Measurements from ENCODE around the gene SFXN3. TPM values are rescaled to one million over a fixed set of nuclear protein-coding genes. Genes with fewer than 3 reads are reported as not detected.

Gene SFXN3
- total and polyA plus RNA-seq, 2 of the 13 experiments (the other 11 are each of a cell fraction or from before 2014, with no cell fraction given): 16.8 to 71.5 TPM

DNA sequence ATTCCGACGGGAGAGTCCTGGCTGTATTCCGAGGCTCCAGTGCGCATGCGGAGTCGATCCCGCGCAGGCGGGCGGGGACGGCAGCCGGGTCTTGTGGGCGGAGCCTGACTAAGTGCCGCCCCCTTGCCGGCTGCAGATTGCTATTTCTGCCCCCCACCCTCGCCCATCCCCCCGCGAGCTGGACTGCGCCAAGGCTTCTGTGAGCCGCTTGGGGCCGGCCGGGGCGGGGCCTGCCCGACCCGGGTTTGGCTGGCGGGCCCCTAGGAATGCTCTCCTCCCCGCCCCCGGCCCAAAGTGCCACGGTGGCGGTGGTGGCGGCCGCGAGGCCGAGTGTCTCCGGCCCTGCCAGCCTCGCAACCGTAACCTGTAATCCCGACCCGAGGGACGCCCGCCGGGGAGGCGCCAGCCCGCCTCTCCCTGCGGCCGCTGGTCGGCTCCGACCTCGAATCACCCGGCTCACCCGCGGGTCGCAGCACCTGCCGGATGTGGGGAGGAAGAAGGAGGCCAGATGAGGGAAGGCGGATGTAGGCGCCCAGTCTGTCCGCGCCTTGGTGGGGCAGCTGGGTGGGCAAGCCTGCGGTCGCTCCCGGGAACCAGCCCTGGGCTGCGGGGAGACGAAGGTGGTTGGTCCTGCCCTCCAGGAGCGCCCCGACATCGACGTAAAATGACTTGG lies 30.1 kb downstream of the SFXN3 start (continued):
- TF ChIP-seq HNF1A (IDR thresholded peaks at IDR 0.05; ENCODE audit: low read depth): no peak
- TF ChIP-seq HNF1A (CRISPR knock-in tag; IDR thresholded peaks at IDR 0.05; ENCODE audit: borderline replicate concordance): peak; percentile 69; the same call in 1 of the 2 replicates
- peak; percentile 90 for TF ChIP-seq TAF1 (CRISPR knock-in tag; IDR thresholded peaks at IDR 0.05)
- no peak for TF ChIP-seq NONO (IDR thresholded peaks at IDR 0.05)
- TF ChIP-seq NONO (CRISPR knock-in tag; conservative IDR thresholded peaks at IDR 0.05): peak; percentile 47
- TF ChIP-seq ZFP62 (CRISPR knock-in tag; IDR thresholded peaks at IDR 0.05): no peak
- no peak; the same call in 1 of the 2 replicates for TF ChIP-seq TFE3 (CRISPR knock-in tag; IDR thresholded peaks at IDR 0.05)
- peak; percentile 98 for TF ChIP-seq YEATS4 (CRISPR knock-in tag; IDR thresholded peaks at IDR 0.05; ENCODE audit: borderline replicate concordance)
- TF ChIP-seq KDM5B (CRISPR knock-in tag; IDR thresholded peaks at IDR 0.05; ENCODE audit: borderline replicate concordance): peak; percentile 48; the same call in 1 of the 2 replicates
- peak; percentile 39; the same call in 1 of the 2 replicates for TF ChIP-seq ZSCAN20 (CRISPR knock-in tag; IDR thresholded peaks at IDR 0.05; ENCODE audit: borderline replicate concordance)
- peak; percentile 80; the same call in 1 of the 2 replicates for TF ChIP-seq THAP8 (CRISPR knock-in tag; IDR thresholded peaks at IDR 0.05; ENCODE audit: borderline replicate concordance)
- peak; percentile 81 for TF ChIP-seq PRDM10 (CRISPR knock-in tag; IDR thresholded peaks at IDR 0.05; ENCODE audit: low read depth)
- 0 out of 2 replicates have a peak, but pooled peaks have one; percentile 33 for TF ChIP-seq ZNF510 (CRISPR knock-in tag; IDR thresholded peaks at IDR 0.05; ENCODE audit: low read depth)
- TF ChIP-seq CCAR2 (optimal IDR thresholded peaks at IDR 0.05; ENCODE audit: low read depth, low read length): peak; percentile 72
- TF ChIP-seq, protein P1, sequence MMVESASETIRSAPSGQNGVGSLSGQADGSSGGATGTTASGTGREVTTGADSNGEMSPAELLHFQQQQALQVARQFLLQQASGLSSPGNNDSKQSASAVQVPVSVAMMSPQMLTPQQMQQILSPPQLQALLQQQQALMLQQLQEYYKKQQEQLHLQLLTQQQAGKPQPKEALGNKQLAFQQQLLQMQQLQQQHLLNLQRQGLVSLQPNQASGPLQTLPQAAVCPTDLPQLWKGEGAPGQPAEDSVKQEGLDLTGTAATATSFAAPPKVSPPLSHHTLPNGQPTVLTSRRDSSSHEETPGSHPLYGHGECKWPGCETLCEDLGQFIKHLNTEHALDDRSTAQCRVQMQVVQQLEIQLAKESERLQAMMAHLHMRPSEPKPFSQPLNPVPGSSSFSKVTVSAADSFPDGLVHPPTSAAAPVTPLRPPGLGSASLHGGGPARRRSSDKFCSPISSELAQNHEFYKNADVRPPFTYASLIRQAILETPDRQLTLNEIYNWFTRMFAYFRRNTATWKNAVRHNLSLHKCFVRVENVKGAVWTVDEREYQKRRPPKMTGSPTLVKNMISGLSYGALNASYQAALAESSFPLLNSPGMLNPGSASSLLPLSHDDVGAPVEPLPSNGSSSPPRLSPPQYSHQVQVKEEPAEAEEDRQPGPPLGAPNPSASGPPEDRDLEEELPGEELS (CRISPR knock-in tag; IDR thresholded peaks at IDR 0.05): peak; percentile 61
